Activated CD8-positive, alpha-beta T cell treated with anti-CD3 and anti-CD28 coated beads for 36 hours (primary cell): Measurements from ENCODE around the gene TREX2. TPM values are rescaled to one million over a fixed set of nuclear protein-coding genes. Genes with fewer than 3 reads are reported as not detected.

ENCODE experiments used
- ATAC-seq: fragments of 200-7000 bp; cut with Tn5 transposase; one replicate; pipeline ENCODE4 v1.10.0; 2021; ENCODE audit warnings: mild to moderate bottlenecking, moderate library complexity
- CTCF ChIA-PET: fragments of 350-600 bp; sonication (Branson Sonifier 250); formaldehyde crosslinking; loops from one replicate; lab custom pipeline; 2021; ENCODE audit warnings: antibody characterized with exemption; lab: Charles Lee
- POLR2A ChIA-PET: fragments of 350-600 bp; sonication (Branson Sonifier 250); formaldehyde crosslinking; loops from one replicate; lab custom pipeline; 2021; ENCODE audit warnings: antibody characterized with exemption; lab: Charles Lee
- DNase-seq: peaks from one replicate; pipeline ENCODE4 v3.0.0-alpha.2; 2020
- H3K27ac Mint-ChIP-seq: one replicate; pipeline ENCODE4 v1.8.0; 2021; ENCODE audit warnings: mild to moderate bottlenecking, mixed read lengths
- H3K27me3 Mint-ChIP-seq: one replicate; pipeline ENCODE4 v1.8.0; 2021; ENCODE audit warnings: mixed read lengths
- H3K36me3 Mint-ChIP-seq: one replicate; pipeline ENCODE4 v1.8.0; 2021; ENCODE audit warnings: low read depth, mixed read lengths
- H3K4me1 Mint-ChIP-seq: one replicate; pipeline ENCODE4 v1.8.0; 2021; ENCODE audit warnings: low read depth, mixed read lengths
- H3K4me3 Mint-ChIP-seq: one replicate; pipeline ENCODE4 v1.8.0; 2021; ENCODE audit warnings: mild to moderate bottlenecking, moderate library complexity, mixed read lengths
- H3K9me3 Mint-ChIP-seq: one replicate; pipeline ENCODE4 v1.8.0; 2021; ENCODE audit warnings: mixed read lengths
- intact Hi-C: fragments of 100-400 bp; cut with micrococcal nuclease; formaldehyde crosslinking; loops from one replicate; pipeline ENCODE4 v1.10.0; 2022
- total RNA-seq, 2 experiments: library from RNA; stranded (reverse); gene quantifications; one replicate each; pipeline ENCODE4 v1.2.3, GENCODE V29; 2021
- TF ChIP-seq, protein P1 (sequence below): fragments of 200-600 bp; IDR thresholded peaks from one replicate; pipeline ENCODE4 v1.8.0; 2022; ENCODE audit warnings: antibody characterized with exemption, mild to moderate bottlenecking

Gene TREX2
- total RNA-seq, 2 experiments from 2014 or later: 0.78 to 1.4 TPM

DNA sequence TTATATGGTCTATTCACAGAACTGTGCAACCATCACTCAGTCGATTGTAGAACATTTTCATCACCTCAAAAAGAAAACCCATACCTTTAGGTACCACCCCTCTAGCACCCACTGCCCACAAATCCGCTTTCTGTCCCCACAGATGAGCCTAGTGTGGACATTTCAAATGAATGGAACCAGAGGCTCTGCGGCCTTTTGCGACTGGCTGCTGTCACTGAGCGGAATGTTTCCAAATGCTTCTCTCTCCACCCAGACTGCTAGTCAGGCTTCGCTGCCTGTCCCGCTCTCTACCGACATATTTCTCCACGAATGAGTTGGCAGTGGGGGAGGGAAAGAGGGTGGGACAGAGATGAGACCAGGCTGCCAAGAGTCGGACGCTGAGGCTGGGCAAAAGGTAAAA is 47.2 kb upstream of the TREX2 start:
- no peak overlapping the region for H3K27ac Mint-ChIP-seq
- DNase-seq (no peak), ATAC-seq (no peak)
- ChIA-PET CTCF (no interaction called here), POLR2A (no interaction called here)
- intact Hi-C loops: no loop called here
- H3K9me3 Mint-ChIP-seq: no peaks in the 10 kb centered on the region
- H3K27me3 Mint-ChIP-seq: no peaks in the 10 kb centered on the region
- no peaks in the 10 kb centered on the region for H3K4me1 Mint-ChIP-seq
- TF ChIP-seq, protein P1, sequence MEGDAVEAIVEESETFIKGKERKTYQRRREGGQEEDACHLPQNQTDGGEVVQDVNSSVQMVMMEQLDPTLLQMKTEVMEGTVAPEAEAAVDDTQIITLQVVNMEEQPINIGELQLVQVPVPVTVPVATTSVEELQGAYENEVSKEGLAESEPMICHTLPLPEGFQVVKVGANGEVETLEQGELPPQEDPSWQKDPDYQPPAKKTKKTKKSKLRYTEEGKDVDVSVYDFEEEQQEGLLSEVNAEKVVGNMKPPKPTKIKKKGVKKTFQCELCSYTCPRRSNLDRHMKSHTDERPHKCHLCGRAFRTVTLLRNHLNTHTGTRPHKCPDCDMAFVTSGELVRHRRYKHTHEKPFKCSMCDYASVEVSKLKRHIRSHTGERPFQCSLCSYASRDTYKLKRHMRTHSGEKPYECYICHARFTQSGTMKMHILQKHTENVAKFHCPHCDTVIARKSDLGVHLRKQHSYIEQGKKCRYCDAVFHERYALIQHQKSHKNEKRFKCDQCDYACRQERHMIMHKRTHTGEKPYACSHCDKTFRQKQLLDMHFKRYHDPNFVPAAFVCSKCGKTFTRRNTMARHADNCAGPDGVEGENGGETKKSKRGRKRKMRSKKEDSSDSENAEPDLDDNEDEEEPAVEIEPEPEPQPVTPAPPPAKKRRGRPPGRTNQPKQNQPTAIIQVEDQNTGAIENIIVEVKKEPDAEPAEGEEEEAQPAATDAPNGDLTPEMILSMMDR: no peak
- no peaks in the 10 kb centered on the region for H3K36me3 Mint-ChIP-seq
- no peak overlapping the region for H3K4me3 Mint-ChIP-seq

DNA sequence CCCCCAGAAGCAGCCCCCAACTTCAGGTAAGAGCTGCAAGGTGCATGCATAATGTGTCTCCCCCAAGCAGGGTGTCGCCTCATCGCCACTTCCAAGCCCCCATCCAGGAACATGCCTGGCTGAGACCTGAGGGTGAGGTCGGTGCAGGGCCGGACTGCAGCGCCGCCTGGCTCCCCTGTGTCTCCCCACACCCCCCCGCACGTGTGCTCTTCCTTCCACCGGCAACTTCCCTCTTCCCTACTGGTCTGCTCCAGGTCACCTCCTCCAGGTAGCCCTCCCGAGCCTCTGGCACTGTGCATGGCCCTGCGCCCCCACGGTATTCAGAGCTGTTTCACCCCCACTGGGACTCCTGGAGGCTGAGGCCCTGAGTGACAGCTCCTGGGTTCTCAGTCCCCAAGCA is 46.7 kb upstream of the TREX2 start:
- Mint-ChIP-seq H3K27ac (no peak overlapping the region), H3K36me3 (no peaks in the 10 kb centered on the region), H3K27me3 (no peaks in the 10 kb centered on the region), H3K4me1 (no peaks in the 10 kb centered on the region), H3K9me3 (no peaks in the 10 kb centered on the region), H3K4me3 (no peak overlapping the region)
- DNase-seq: no peak
- no peak for ATAC-seq
- intact Hi-C loops: no loop called here
- CTCF ChIA-PET: interaction anchor here (2.1 kb wide), 1 partner anchor 14 kb away, joined by 8 read pairs; no protein-coding TSS in a partner anchor
- TF ChIP-seq, protein P1: no peak
- POLR2A ChIA-PET: no interaction called here

DNA sequence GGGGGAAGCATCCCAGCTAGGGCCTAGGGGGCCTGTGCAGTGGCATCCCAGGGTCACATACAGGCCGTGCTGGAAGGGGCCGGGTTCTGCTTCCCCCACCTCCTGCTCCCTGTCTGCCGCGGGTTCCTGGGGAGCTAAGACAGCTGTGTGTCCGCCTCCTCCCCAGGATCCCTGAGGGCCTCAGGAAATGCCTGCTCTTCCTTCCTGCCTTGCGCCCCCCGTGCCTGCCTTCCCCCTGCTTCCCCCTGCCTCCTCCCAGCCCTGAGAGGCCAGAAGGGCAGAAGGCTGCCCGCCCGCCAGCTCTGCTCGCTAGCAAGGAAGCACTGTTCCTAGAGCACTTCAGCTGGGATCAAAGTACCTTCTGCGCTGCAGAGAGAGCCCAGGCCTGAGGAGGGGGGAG is 46.1 kb upstream of the TREX2 start:
- H3K9me3 Mint-ChIP-seq: no peaks in the 10 kb centered on the region
- ChIA-PET POLR2A (no interaction called here), CTCF (interaction anchor here (2.1 kb wide), 1 partner anchor 15 kb away, joined by 8 read pairs; no protein-coding TSS in a partner anchor)
- H3K27ac Mint-ChIP-seq: no peak overlapping the region
- no peaks in the 10 kb centered on the region for H3K4me1 Mint-ChIP-seq
- ATAC-seq (no peak), DNase-seq (no peak)
- no peaks in the 10 kb centered on the region for H3K27me3 Mint-ChIP-seq
- H3K36me3 Mint-ChIP-seq: no peaks in the 10 kb centered on the region
- intact Hi-C loops: no loop called here
- TF ChIP-seq, protein P1: no peak
- no peak overlapping the region for H3K4me3 Mint-ChIP-seq

DNA sequence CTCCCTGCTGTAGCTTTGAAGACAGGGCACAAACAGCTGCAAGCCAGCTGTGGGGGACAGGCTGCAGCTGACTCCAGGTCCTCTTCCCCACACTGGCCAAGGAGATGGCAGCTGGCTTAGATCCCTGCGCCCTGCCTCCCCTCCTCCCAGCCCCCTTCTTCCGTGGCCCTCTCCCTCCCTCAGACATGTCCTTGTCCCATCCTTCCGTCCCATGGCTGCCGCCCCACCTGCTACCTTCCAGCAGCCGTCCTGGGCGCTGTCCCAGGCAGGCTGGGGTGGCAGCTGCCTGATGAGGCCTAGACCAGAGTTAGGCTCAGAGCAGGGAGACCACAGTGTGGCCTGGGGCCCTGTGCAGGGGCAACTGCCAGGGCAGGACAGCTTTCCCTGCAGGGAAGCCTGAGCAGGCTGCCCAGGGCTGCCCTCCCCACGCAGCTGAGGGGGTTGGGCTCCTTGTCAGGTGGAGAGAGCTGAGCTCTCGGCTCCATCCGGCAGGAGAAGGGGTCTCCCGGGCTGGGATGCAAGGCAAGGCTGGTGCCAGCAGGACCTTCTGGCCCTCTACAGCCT is 45.6 kb upstream of the TREX2 start:
- Mint-ChIP-seq H3K27me3 (no peaks in the 10 kb centered on the region), H3K27ac (no peak overlapping the region), H3K36me3 (no peaks in the 10 kb centered on the region), H3K9me3 (no peaks in the 10 kb centered on the region), H3K4me3 (no peak overlapping the region), H3K4me1 (no peaks in the 10 kb centered on the region)
- POLR2A ChIA-PET: interaction anchor here (1.3 kb wide), 1 partner anchor 11 kb away, joined by 3 read pairs; no protein-coding TSS in a partner anchor
- ATAC-seq (no peak), DNase-seq (no peak)
- intact Hi-C loops: no loop called here
- CTCF ChIA-PET: interaction anchor here (0.5 to 2.1 kb wide), 3 partner anchors 15 to 459 kb away, joined by 3 to 8 read pairs (median 3); no protein-coding TSS in a partner anchor
- TF ChIP-seq, protein P1: no peak

DNA sequence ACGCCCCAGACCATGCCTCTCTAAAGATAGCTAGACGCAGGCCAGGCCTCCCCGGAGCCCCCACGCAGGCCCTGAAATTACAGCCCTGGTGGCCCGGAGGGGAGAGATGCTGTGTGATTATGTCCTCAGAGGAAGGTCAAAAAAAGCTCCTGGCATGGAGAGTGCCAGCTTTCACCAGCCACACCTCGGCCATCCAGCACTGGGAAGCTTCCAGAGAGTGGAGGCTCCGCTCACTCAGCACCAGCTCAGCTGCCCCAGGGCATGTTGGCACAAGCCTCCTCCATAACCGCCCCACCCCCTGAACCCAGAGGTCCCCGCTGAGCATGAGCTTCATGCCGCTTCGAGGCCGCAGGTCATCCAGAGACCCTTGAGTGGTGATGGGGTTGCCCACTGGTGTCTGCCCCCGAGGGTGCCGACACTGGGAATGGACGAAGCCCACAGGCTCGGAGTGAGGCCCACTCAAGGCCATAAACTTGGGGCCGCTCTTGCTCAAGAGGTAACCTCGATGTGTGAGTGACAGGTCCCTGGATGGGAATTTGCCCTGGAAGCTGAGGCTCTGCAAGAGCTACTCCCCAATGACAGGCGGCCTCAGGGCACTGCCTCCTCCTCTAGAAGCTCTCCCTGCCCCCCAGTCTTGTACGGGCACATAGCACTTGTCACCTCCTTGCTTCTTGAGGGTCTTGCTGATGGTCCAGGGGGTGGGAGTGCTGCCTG is 44.5 kb upstream of the TREX2 start:
- ATAC-seq (no peak), DNase-seq (no peak)
- Mint-ChIP-seq H3K9me3 (no peaks in the 10 kb centered on the region), H3K27me3 (no peaks in the 10 kb centered on the region), H3K27ac (no peak overlapping the region), H3K4me1 (no peaks in the 10 kb centered on the region), H3K36me3 (no peaks in the 10 kb centered on the region), H3K4me3 (no peak overlapping the region)
- ChIA-PET CTCF (interaction anchor here (1.1 to 2.1 kb wide), 2 partner anchors 16 to 18 kb away, joined by 3 to 8 read pairs; no protein-coding TSS in a partner anchor), POLR2A (interaction anchor here (1.3 kb wide), 1 partner anchor 10 kb away, joined by 3 read pairs; no protein-coding TSS in a partner anchor)
- intact Hi-C loops: no loop called here
- TF ChIP-seq, protein P1: no peak
